NCI-H446 (cell line): Measurements from ENCODE around the gene SUN5.
"Not testable (repeated sequence)": the region's sequence is repeated elsewhere in the genome, so short reads cannot be mapped to it uniquely, and the experiment has no call there.

ENCODE experiments used
- DNase-seq, 2 experiments: peaks; one replicate each; lab custom pipeline; 2025; lab: John Stamatoyannopoulos, UW

The SUN5 gene

GRCh38 chr20:33004141-33004751 lies at the start of gene SUN5:
SUN5 (minus strand) TSS chr20:33004433; CDS start chr20:33004340, 93 bp downstream.
- DNase-seq: no peak

GRCh38 chr20:33053291-33054106 lies 49.3 kb upstream of the SUN5 start, which contains the start of gene BPIFB3:
BPIFB3 (plus strand) TSS chr20:33053903; CDS start chr20:33055436, 1,533 bp downstream.
- DNase-seq: no peak

GRCh38 chr20:33051333-33051732 lies 47.1 kb upstream of the SUN5 start:
- DNase-seq: no peak

- no peak for DNase-seq
These were observed 42.2 kb upstream of the SUN5 start for GRCh38 chr20:33046412-33046811.

GRCh38 chr20:33045129-33045721 lies 41.0 kb upstream of the SUN5 start:
- DNase-seq: not testable (repeated sequence)

GRCh38 chr20:33043731-33044181 lies 39.5 kb upstream of the SUN5 start:
- DNase-seq: no peak

- DNase-seq: no peak
These were observed 38.9 kb upstream of the SUN5 start for GRCh38 chr20:33042983-33043730.

GRCh38 chr20:33042430-33042829 lies 38.2 kb upstream of the SUN5 start:
- DNase-seq: no peak

- no peak for DNase-seq
These were observed 34.0 kb upstream of the SUN5 start for GRCh38 chr20:33038243-33038642.

- DNase-seq: no peak
These were observed 33.2 kb upstream of the SUN5 start for GRCh38 chr20:33037456-33037855.

GRCh38 chr20:33034901-33035492 lies 30.8 kb upstream of the SUN5 start:
- no peak for DNase-seq

GRCh38 chr20:33034115-33034514 lies 29.9 kb upstream of the SUN5 start:
- no peak for DNase-seq

GRCh38 chr20:33033381-33033780 lies 29.1 kb upstream of the SUN5 start:
- no peak for DNase-seq

GRCh38 chr20:33032555-33032954 lies 28.3 kb upstream of the SUN5 start:
- DNase-seq: no peak

- no peak for DNase-seq
These were observed 27.3 kb upstream of the SUN5 start, which contains the start of gene BPIFB6 for GRCh38 chr20:33031531-33031930. BPIFB6 (plus strand) TSS chr20:33031648; CDS start chr20:33031648, 0 bp downstream.

GRCh38 chr20:33030569-33030968 lies 26.3 kb upstream of the SUN5 start:
- no peak for DNase-seq

- DNase-seq: no peak
These were observed 25.8 kb upstream of the SUN5 start for GRCh38 chr20:33030076-33030475.

GRCh38 chr20:33028875-33029274 lies 24.6 kb upstream of the SUN5 start:
- DNase-seq: no peak

GRCh38 chr20:33027769-33028751 lies 23.8 kb upstream of the SUN5 start:
- no peak for DNase-seq
